ENCODE measurements around the gene FRS2.

DNA sequence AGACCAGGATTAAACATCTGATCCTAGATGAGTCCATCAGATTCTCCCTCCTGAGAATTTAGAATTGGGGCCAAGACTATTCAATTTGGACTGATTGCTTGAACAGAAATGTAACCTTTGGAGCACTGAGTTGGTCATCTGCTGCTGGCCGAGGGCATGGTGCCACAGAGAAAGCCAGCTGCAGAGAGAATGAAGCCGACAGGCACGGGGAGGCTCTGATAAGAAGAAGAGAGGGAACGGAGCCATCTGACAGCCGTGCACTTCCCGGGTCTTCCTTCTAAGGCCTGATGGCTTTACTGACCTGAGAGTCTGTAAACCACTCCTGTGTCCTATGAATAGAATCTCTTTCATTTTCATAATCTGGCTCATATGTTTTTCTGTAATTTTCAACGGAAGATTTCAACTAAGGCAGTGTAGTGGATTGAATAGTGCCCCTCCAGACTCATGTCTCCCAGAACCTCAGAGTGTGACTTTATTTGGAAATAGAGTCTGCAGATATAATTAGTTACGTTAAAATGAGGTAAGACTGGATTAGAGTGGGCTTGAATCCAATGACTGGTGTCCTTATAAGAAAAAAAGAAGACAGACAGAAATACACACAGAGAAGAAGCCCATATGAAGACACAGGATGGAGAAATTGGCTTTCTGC is 39.1 kb upstream of the FRS2 start:
- no peak for TF ChIP-seq POLR2A (IDR thresholded peaks at IDR 0.05)
- TF ChIP-seq, protein P1, sequence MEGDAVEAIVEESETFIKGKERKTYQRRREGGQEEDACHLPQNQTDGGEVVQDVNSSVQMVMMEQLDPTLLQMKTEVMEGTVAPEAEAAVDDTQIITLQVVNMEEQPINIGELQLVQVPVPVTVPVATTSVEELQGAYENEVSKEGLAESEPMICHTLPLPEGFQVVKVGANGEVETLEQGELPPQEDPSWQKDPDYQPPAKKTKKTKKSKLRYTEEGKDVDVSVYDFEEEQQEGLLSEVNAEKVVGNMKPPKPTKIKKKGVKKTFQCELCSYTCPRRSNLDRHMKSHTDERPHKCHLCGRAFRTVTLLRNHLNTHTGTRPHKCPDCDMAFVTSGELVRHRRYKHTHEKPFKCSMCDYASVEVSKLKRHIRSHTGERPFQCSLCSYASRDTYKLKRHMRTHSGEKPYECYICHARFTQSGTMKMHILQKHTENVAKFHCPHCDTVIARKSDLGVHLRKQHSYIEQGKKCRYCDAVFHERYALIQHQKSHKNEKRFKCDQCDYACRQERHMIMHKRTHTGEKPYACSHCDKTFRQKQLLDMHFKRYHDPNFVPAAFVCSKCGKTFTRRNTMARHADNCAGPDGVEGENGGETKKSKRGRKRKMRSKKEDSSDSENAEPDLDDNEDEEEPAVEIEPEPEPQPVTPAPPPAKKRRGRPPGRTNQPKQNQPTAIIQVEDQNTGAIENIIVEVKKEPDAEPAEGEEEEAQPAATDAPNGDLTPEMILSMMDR (IDR thresholded peaks at IDR 0.05) = no peak

Data from prostate gland (tissue), 2 donors.